GM23338 (cell line): ENCODE results near the gene LRP1B. TPM values are rescaled to one million over a fixed set of nuclear protein-coding genes. Genes with fewer than 3 reads are reported as not detected.

Experiments used
- ATAC-seq: fragments of 200-7000 bp; cut with Tn5 transposase; 3 replicates; pipeline ENCODE4 v1.9.1; 2020
- DNase-seq: peaks from one replicate; pipeline ENCODE4 v3.0.0-alpha.2; 2015; ENCODE audit warnings: low spot score
- H2AFZ ChIP-seq: fragments of 200-600 bp; sonication (generic); 2 replicates; pipeline ENCODE4 v1.8.0; 2016; ENCODE audit warnings: antibody characterized with exemption, mild to moderate bottlenecking, moderate library complexity
- H3F3A ChIP-seq: fragments of 200-600 bp; sonication (generic); replicated peaks from 2 replicates; pipeline ENCODE4 v1.8.0; 2017; ENCODE audit warnings: antibody characterized with exemption, mixed run types, low read depth
- H3K27ac ChIP-seq: fragments of 200-600 bp; sonication (generic); 2 replicates; pipeline ENCODE4 v1.6.1; 2016; ENCODE audit warnings: low read depth
- H3K27me3 ChIP-seq: fragments of 200-600 bp; sonication (generic); 2 replicates; pipeline ENCODE4 v1.8.0; 2016; ENCODE audit warnings: mild to moderate bottlenecking, mixed run types, moderate library complexity; ENCODE audit not compliant: insufficient read depth
- H3K36me3 ChIP-seq: fragments of 200-600 bp; sonication (generic); 2 replicates; pipeline ENCODE4 v1.8.0; 2016; ENCODE audit warnings: mild to moderate bottlenecking; ENCODE audit not compliant: insufficient read depth
- H3K4me1 ChIP-seq: fragments of 200-600 bp; sonication (generic); 2 replicates; pipeline ENCODE4 v1.8.0; 2016; ENCODE audit warnings: mild to moderate bottlenecking, moderate library complexity; ENCODE audit not compliant: insufficient read depth
- H3K4me2 ChIP-seq: fragments of 200-600 bp; sonication (generic); 2 replicates; pipeline ENCODE4 v1.7.1; 2017; ENCODE audit warnings: mixed run types
- H3K4me3 ChIP-seq: fragments of 200-600 bp; sonication (generic); 2 replicates; pipeline ENCODE4 v1.6.1; 2016; ENCODE audit warnings: mixed run types
- H3K79me2 ChIP-seq: fragments of 200-600 bp; sonication (generic); replicated peaks from 2 replicates; pipeline ENCODE4 v1.8.0; 2017; ENCODE audit warnings: mild to moderate bottlenecking; ENCODE audit not compliant: insufficient read depth
- H3K9me2 ChIP-seq: fragments of 200-600 bp; sonication (generic); 2 replicates; pipeline ENCODE4 v1.8.0; 2017; ENCODE audit not compliant: insufficient read depth
- H4K20me1 ChIP-seq: fragments of 200-600 bp; sonication (generic); replicated peaks from 2 replicates; pipeline ENCODE4 v1.8.0; 2017; ENCODE audit warnings: mild to moderate bottlenecking; ENCODE audit not compliant: insufficient read depth
- H3K27ac Mint-ChIP-seq: 2 replicates; pipeline ENCODE4 v1.8.0; 2020; ENCODE audit warnings: inconsistent platforms, mild to moderate bottlenecking, moderate library complexity, mixed read lengths
- H3K27me3 Mint-ChIP-seq: 3 replicates; pipeline ENCODE4 v1.8.0; 2022; ENCODE audit warnings: low read depth, mild to moderate bottlenecking, moderate library complexity, mixed read lengths, inconsistent platforms; ENCODE audit not compliant: insufficient read depth, poor library complexity
- H3K36me3 Mint-ChIP-seq: 3 replicates; pipeline ENCODE4 v1.8.0; 2021; ENCODE audit warnings: low read depth, mild to moderate bottlenecking, inconsistent platforms, moderate library complexity, mixed read lengths
- H3K4me1 Mint-ChIP-seq: 3 replicates; pipeline ENCODE4 v1.8.0; 2020; ENCODE audit warnings: mild to moderate bottlenecking, inconsistent platforms, mixed read lengths
- H3K4me3 Mint-ChIP-seq: 3 replicates; pipeline ENCODE4 v1.8.0; 2021; ENCODE audit warnings: moderate library complexity, mild to moderate bottlenecking, inconsistent platforms, mixed read lengths
- H3K9me3 Mint-ChIP-seq: 3 replicates; pipeline ENCODE4 v1.8.0; 2020; ENCODE audit warnings: moderate library complexity, mild to moderate bottlenecking, inconsistent platforms, mixed read lengths
- CTCF ChIP-seq, 2 experiments: fragments of 200-600 bp in 1 of 2; sonication (generic) in 1 of 2; conservative IDR thresholded peaks; 2 replicates each; pipeline versions ENCODE4 v1.5.1 to v1.6.1; 2016 to 2017; ENCODE audit warnings: antibody characterized with exemption in 2 of 2, low read depth in 2 of 2, mild to moderate bottlenecking in 2 of 2, moderate library complexity in 1 of 2
- ETS1 ChIP-seq: IDR thresholded peaks from 2 replicates; pipeline ENCODE4 v1.6.1; 2016; ENCODE audit warnings: antibody characterized with exemption
- EZH2 ChIP-seq: fragments of 200-600 bp; sonication (generic); IDR thresholded peaks from one replicate; pipeline ENCODE4 v1.8.0; 2017; ENCODE audit warnings: antibody characterized with exemption, mild to moderate bottlenecking, low read depth; ENCODE audit not compliant: unreplicated experiment
- REST ChIP-seq: IDR thresholded peaks from one replicate; pipeline ENCODE4 v1.6.1; 2018; ENCODE audit warnings: antibody characterized with exemption; ENCODE audit not compliant: unreplicated experiment
- STAT1 ChIP-seq: IDR thresholded peaks from one replicate; pipeline ENCODE4 v1.6.1; 2016; ENCODE audit warnings: antibody characterized with exemption; ENCODE audit not compliant: unreplicated experiment
- ZNF462 ChIP-seq: fragments of 250-450 bp; sonication (Bioruptor Pico); IDR thresholded peaks from 2 replicates; pipeline ENCODE4 v1.5.0; 2020; ENCODE audit warnings: mild to moderate bottlenecking, moderate library complexity
- polyA plus RNA-seq: library from polyadenylated mRNA; unstranded; fragments of >200 nt; fragmentation: Nextera tagmentation; extraction: Ambion mirVana; gene quantifications from 2 replicates; pipeline ENCODE4 v1.2.1, GENCODE V29; 2016
- total RNA-seq: library from RNA; depleted of rRNA; stranded (reverse); fragments of >200 nt; shearing (Covaris generic); gene quantifications from 2 replicates; pipeline ENCODE4 v1.2.3, GENCODE V29; 2014

LRP1B gene
- total and polyA plus RNA-seq, 2 experiments from 2014 or later = 0.15 to 0.97 TPM

- no peaks in the 10 kb centered on the region for H3F3A ChIP-seq
- no peaks in the 10 kb centered on the region for H4K20me1 ChIP-seq
- no peaks in the 10 kb centered on the region for H3K79me2 ChIP-seq
- no peak overlapping the region for H3K4me3 ChIP-seq
- TF ChIP-seq CTCF (conservative IDR thresholded peaks at IDR 0.05; ENCODE audit: low read depth in 2 of 2) (peak; percentile 47 to 48), ZNF462 (CRISPR knock-in tag) (no peak)
- H3K9me2 ChIP-seq = no peaks in the 10 kb centered on the region
- Mint-ChIP-seq H3K4me3 (no peak overlapping the region), H3K36me3 (no peaks in the 10 kb centered on the region), H3K4me1 (peaks cover 2% of the 10 kb centered on the region; the same call in 2 of the 3 replicates), H3K9me3 (no peaks in the 10 kb centered on the region), H3K27ac (no peak overlapping the region), H3K27me3 (no peaks in the 10 kb centered on the region)
- H3K27me3 ChIP-seq = no peaks in the 10 kb centered on the region
- H3K27ac ChIP-seq = no peak overlapping the region
- H3K36me3 ChIP-seq = no peaks in the 10 kb centered on the region
- ATAC-seq = no peak
- no peak overlapping the region for H3K4me2 ChIP-seq
- no peaks in the 10 kb centered on the region for H3K4me1 ChIP-seq
- no peak overlapping the region; the same call in 1 of the 2 replicates for H2AFZ ChIP-seq
- peak; percentile 5 for DNase-seq
Measured at GRCh38 chr2:140242889-140243288, 1887.9 kb downstream of the LRP1B start.

- H3K4me2 ChIP-seq = no peak overlapping the region
- Mint-ChIP-seq H3K4me3 (no peak overlapping the region), H3K27me3 (no peaks in the 10 kb centered on the region), H3K36me3 (no peaks in the 10 kb centered on the region), H3K4me1 (no peaks in the 10 kb centered on the region), H3K9me3 (no peaks in the 10 kb centered on the region), H3K27ac (no peak overlapping the region)
- no peak overlapping the region for H3K27ac ChIP-seq
- no peaks in the 10 kb centered on the region for H3K79me2 ChIP-seq
- no peaks in the 10 kb centered on the region for H3K9me2 ChIP-seq
- H3K4me3 ChIP-seq = no peak overlapping the region
- H4K20me1 ChIP-seq = no peaks in the 10 kb centered on the region
- H2AFZ ChIP-seq = no peak overlapping the region
- no peaks in the 10 kb centered on the region for H3K36me3 ChIP-seq
- H3K4me1 ChIP-seq = no peaks in the 10 kb centered on the region
- ATAC-seq = no peak
- no peak for DNase-seq
- H3K27me3 ChIP-seq = no peaks in the 10 kb centered on the region
- no peaks in the 10 kb centered on the region for H3F3A ChIP-seq
- TF ChIP-seq REST = no peak
- no peak for TF ChIP-seq STAT1
- TF ChIP-seq ETS1 = no peak
- TF ChIP-seq EZH2 = no peak
Measured at GRCh38 chr2:140234116-140234515, 1896.7 kb downstream of the LRP1B start.
